GM13977 (cell line): ENCODE results near the gene SLIT3.

Source experiments
- DNase-seq: peaks from one replicate; pipeline ENCODE4 v3.0.0; 2012; ENCODE audit warnings: low spot score
- in situ Hi-C: fragments of 300-500 bp; cut with MboI; formaldehyde crosslinking; loops from one replicate; pipeline ENCODE4 v1.12.0; 2022; ENCODE audit warnings: low sequenced_read_pairs, low pct_unique_long_range_greater_than_20kb, mixed read lengths, inconsistent platforms; ENCODE audit not compliant: unreplicated experiment
- TF ChIP-seq, protein P1 (sequence below): IDR thresholded peaks from 2 replicates; pipeline ENCODE4 v1.5.1; 2012; ENCODE audit warnings: mild to moderate bottlenecking, control low read depth; ENCODE audit not compliant: insufficient read depth; ENCODE audit errors: extremely low read depth, missing control alignments

SLIT3 gene

DNA sequence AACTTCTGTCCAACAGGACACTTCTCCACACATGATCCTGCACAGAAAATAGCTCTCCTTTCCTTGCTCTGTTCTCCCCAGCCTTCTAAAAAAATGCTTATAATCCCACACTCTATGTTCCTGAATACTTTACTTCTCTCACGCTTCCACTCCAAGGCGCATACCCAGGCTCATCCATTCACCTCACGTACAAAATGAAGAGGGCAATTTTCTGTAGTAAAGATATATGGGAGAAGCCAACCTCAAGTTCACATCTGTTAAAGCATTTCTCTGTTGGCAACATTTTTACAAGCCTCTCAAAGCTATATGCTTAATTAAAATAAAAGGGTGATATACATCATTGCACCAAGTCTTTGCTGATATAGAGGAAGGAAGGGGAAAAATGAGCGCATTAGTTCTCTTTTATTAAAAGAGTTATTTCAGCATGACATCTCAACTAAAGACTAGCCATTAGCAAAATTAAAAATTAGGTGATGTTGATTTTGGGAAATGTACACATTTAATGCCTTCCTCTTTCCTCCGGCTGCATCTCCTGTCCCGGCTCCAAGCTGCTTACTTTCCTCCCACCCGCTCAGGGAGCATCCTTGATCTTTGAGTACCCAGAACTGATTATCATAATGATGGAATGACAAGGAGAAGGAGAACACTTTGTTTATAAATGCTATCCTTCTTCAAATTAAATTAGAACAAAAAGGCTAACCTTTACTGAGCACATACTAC, 379.6 kb downstream of the SLIT3 start:
- TF ChIP-seq, protein P1, sequence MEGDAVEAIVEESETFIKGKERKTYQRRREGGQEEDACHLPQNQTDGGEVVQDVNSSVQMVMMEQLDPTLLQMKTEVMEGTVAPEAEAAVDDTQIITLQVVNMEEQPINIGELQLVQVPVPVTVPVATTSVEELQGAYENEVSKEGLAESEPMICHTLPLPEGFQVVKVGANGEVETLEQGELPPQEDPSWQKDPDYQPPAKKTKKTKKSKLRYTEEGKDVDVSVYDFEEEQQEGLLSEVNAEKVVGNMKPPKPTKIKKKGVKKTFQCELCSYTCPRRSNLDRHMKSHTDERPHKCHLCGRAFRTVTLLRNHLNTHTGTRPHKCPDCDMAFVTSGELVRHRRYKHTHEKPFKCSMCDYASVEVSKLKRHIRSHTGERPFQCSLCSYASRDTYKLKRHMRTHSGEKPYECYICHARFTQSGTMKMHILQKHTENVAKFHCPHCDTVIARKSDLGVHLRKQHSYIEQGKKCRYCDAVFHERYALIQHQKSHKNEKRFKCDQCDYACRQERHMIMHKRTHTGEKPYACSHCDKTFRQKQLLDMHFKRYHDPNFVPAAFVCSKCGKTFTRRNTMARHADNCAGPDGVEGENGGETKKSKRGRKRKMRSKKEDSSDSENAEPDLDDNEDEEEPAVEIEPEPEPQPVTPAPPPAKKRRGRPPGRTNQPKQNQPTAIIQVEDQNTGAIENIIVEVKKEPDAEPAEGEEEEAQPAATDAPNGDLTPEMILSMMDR, result no peak
- no peak for DNase-seq
- in situ Hi-C loops, result no loop called here

DNA sequence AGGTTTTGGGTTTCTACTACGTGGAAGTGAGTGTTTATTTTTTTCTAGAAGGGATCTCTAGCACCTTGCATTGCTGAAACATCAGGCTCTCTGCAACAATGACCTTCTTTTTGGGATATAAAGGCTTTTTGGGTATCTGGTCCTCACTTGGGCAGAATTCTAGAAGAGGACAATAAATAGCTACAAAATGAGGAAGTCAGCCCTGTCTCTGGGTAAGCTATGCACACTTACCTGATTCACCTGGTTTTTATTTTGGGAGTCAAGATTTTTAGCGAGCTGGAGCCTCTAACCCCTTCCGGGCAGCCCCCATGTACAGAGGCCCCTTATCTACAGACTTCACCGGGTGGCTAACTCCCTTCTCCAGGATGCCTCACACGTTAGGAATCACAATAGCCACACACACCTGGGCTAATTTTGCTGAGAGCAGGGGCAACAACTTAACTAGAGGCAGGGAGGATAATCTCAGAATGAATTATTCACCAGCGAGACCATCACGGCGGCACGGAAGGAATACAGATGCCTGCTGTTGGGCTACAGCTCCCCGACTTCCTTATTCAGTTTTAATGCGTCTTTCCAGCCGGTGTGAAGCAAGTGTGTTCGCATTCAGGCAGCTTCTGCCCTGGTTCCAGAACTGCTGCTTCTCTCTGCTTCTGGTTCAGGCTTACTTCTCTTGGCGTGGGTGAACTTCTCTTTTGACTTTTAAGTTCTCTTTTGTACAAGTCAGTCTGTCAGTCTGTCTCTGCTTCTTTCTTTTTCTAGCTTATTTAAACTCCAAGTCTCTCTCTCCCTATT, 380.7 kb downstream of the SLIT3 start:
- in situ Hi-C loops, result no loop called here
- no peak for DNase-seq
- TF ChIP-seq, protein P1, result no peak

DNA sequence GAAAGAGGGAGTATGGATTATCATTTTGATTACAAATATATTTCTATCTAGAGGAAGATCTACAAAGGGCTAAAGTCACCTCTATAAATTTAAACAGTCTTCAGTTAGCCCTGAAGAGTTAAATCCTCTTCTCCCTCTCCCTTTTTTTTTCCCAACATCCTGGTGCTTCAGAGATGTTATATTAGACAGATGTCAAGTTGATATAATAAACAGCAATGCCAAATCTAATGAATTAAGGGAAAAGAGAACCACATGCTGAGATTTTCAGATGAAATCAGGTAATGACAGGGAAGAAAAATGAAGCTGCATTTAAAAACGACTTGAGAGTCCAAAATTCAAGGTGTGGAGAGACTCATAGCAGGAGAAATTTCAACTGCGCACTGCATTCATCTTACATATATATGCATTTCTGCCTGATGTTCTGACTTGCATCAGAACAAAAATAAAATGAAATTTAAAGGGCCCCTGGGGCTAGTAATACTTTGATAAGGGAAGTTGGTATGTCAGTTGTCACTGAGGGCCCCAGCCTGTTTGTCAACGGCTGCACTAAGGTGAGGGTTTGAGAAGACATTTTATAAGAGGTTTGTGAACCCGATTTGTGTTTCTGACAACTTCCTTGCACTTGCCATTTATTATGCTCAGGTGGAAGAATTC, 382.9 kb downstream of the SLIT3 start:
- DNase-seq, result no peak
- TF ChIP-seq, protein P1, result no peak
- in situ Hi-C loops, result no loop called here

DNA sequence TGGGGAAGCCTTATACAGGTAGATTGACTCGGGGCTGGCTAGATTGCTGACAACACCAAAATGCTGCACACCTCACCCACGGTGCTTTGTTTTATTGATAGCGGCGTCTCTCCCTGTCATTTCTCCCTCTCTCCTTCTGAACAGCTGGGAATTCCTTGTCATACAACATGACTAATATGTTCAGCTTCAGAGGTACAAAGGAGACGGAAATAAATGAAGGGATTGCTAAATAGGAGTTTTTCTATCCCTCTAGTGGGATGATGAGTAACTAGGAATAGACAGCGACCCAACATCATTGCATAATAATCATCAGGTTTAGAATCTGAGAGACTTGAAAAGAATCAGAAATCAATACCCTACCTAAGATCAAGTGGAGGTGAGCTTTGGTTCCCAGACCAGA, 384.1 kb downstream of the SLIT3 start:
- TF ChIP-seq, protein P1, result no peak
- no peak for DNase-seq
- in situ Hi-C loops, result no loop called here

DNA sequence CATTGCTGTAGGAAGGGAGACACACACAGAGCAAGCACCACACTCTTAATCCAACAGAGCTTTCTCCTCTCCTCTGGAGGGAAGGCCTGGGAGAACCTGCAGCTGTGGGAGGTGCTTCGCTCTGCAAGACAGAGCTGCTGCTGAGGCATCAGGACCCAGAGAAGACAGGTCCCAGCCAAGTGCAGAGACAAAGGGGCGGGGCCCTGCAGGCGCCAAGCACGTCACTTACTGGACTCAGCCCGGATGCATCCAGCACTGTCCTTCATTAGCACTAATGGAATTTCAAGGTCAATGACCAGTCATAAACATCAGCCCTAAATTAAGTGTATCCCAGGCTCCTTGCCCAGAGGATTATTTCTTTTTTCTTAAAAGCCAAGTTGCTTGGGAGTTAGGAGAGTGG, 384.7 kb downstream of the SLIT3 start:
- in situ Hi-C loops, result no loop called here
- TF ChIP-seq, protein P1, result no peak
- no peak for DNase-seq

DNA sequence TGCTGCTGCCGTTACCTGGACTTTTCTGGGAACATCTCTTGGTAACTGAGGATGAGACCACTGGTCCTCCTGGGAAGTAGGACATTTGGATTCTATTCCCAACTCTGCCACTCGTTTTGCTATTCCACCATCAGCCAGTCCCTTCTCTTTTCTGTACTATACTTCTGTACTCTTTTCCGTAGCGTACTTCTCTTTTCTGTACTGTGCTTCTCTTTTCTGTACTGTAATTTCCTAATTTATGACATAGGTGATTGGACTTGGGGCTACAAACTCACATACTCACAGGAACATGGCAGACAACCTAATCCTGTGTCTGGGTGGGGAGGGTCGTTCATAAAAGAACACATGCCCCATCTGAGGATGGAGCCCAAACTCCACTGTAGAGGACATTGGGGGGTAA, 386.4 kb downstream of the SLIT3 start:
- TF ChIP-seq, protein P1, result no peak
- in situ Hi-C loops, result no loop called here
- no peak for DNase-seq
